Mesodermal cell (in vitro differentiated cells): ENCODE results near the gene PPP1R17.

Experiments used
- H3K27ac ChIP-seq: 2 replicates; pipeline ENCODE4 v1.7.0; 2013; ENCODE audit warnings: mild to moderate bottlenecking, low read depth, low read length, moderate library complexity; ENCODE audit not compliant: severe bottlenecking
- H3K36me3 ChIP-seq: 2 replicates; pipeline ENCODE4 v1.7.1; 2013; ENCODE audit warnings: mild to moderate bottlenecking, low read length, moderate library complexity; ENCODE audit not compliant: control insufficient read depth, insufficient read depth
- H3K4me1 ChIP-seq: one replicate; pipeline ENCODE4 v1.7.1; 2013; ENCODE audit warnings: mild to moderate bottlenecking, low read length; ENCODE audit not compliant: insufficient read depth, control insufficient read depth, poor library complexity, severe bottlenecking
- H3K4me3 ChIP-seq: 2 replicates; pipeline ENCODE4 v1.7.0; 2013; ENCODE audit warnings: low read length, control low read depth, mild to moderate bottlenecking; ENCODE audit not compliant: insufficient read depth, poor library complexity, severe bottlenecking; ENCODE audit errors: extremely low read depth
- H3K9me3 ChIP-seq: 2 replicates; pipeline ENCODE4 v1.7.1; 2013; ENCODE audit warnings: mild to moderate bottlenecking, low read length, moderate library complexity; ENCODE audit not compliant: control insufficient read depth
- WGBS, 2 experiments: methylation state at CpG; one replicate each; pipeline ENCODE4 v1.1.5; 2013; ENCODE audit warnings: missing lambda C conversion rate in 2 of 2; ENCODE audit not compliant: insufficient coverage in 2 of 2; 5-methylcytosine and 5-hydroxymethylcytosine counted together

The PPP1R17 gene

DNA sequence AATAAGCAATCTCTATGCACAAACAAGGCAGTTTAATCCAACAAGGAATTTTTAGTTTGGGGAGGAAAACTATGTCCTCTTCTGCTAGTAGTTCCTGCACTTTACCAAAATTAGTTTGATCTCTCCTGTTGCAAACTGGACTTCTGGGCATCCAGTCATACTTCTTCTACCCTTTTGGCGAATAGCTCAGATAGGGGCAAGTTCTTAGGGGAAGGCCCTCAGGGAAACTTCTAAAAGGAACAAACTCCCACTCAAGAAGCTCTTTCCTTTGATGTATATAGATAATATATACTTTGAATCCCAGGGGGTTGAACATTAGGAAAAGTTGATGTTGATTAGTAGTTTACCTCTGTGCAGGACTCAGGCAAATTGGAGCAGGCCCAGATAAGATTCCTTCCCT is 21.5 kb upstream of the PPP1R17 start:
- Histone ChIP-seq H3K4me1 (no peaks in the 10 kb centered on the region), H3K9me3 (no peaks in the 10 kb centered on the region), H3K4me3 (no peak overlapping the region), H3K27ac (no peak overlapping the region), H3K36me3 (no peaks in the 10 kb centered on the region)
- no CpG with 5 or more reads among the region's 1 CpG for WGBS, 2 experiments

- Histone ChIP-seq H3K9me3 (no peaks in the 10 kb centered on the region), H3K36me3 (no peaks in the 10 kb centered on the region), H3K27ac (no peak overlapping the region), H3K4me1 (no peaks in the 10 kb centered on the region), H3K4me3 (no peak overlapping the region)
These were observed 17.6 kb upstream of the PPP1R17 start for GRCh38 chr7:31669461-31669860.

GRCh38 chr7:31679574-31680305 is 7.3 kb upstream of the PPP1R17 start:
- H3K4me1 ChIP-seq: no peaks in the 10 kb centered on the region
- 92 to 95% methylated on average over 12 of the region's 12 CpGs for WGBS, 2 experiments
- no peaks in the 10 kb centered on the region for H3K9me3 ChIP-seq
- no peaks in the 10 kb centered on the region for H3K36me3 ChIP-seq
- no peak overlapping the region for H3K27ac ChIP-seq
- H3K4me3 ChIP-seq: no peak overlapping the region

DNA sequence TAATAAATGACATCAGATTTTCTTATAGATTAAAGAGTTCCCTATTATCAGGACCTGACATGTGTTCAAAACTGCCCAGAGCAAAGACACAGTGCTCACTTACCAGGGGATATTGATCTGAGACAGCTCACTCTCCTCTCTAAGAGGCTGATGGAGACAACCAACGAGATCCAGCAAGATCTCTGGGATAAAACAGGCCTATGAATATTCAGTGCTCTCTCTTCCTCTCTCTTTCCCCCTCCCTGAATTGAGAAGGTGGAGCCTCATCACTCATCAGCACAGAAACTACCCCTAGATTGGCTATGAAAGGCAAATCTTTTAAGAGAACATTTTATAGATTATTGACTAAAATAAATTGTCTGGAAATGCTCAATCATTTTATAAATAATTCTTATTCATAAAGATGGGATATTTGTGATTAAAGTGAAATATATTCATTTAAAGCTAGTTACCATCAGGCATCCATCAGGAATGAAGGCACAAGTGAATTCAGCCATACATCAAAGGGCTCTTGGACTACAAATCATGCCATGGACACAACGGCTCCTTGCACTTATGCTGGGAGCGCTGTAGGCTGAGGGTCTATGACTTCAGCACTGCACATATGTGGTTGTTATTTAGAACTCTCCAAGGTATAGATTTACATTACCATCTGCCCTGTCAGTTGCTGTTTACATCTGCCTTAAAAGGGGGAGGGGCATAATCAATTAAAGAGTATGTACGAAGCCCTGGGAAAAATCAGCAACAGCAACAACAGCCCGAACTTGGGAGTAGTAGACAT is 3.4 kb upstream of the PPP1R17 start:
- Histone ChIP-seq H3K4me1 (no peaks in the 10 kb centered on the region), H3K9me3 (no peaks in the 10 kb centered on the region), H3K36me3 (no peaks in the 10 kb centered on the region), H3K27ac (no peak overlapping the region), H3K4me3 (no peak overlapping the region)
- WGBS, 2 experiments: 86% methylated on average over 1 of the region's 5 CpGs; no CpG with 5 or more reads in 1 of the 2 experiments

- Histone ChIP-seq H3K4me3 (no peak overlapping the region), H3K4me1 (no peaks in the 10 kb centered on the region), H3K36me3 (no peaks in the 10 kb centered on the region), H3K9me3 (no peaks in the 10 kb centered on the region), H3K27ac (no peak overlapping the region)
- WGBS, 2 experiments: 60 to 62% methylated on average over 1 to 3 of the region's 3 CpGs
These were observed 1.4 kb downstream of the PPP1R17 start for GRCh38 chr7:31688372-31688771.

- Histone ChIP-seq H3K36me3 (no peaks in the 10 kb centered on the region), H3K4me1 (no peaks in the 10 kb centered on the region), H3K27ac (no peak overlapping the region), H3K9me3 (no peaks in the 10 kb centered on the region), H3K4me3 (no peak overlapping the region)
- 50 to 65% methylated on average over 1 to 2 of the region's 2 CpGs for WGBS, 2 experiments
These were observed 2.0 kb downstream of the PPP1R17 start for GRCh38 chr7:31688996-31689395.

- Histone ChIP-seq H3K36me3 (no peaks in the 10 kb centered on the region), H3K9me3 (no peaks in the 10 kb centered on the region), H3K27ac (no peak overlapping the region), H3K4me1 (no peaks in the 10 kb centered on the region), H3K4me3 (no peak overlapping the region)
- WGBS, 2 experiments: 80 to 100% methylated on average over 1 of the region's 2 CpGs
These were observed 3.9 kb downstream of the PPP1R17 start for GRCh38 chr7:31690935-31691334.

DNA sequence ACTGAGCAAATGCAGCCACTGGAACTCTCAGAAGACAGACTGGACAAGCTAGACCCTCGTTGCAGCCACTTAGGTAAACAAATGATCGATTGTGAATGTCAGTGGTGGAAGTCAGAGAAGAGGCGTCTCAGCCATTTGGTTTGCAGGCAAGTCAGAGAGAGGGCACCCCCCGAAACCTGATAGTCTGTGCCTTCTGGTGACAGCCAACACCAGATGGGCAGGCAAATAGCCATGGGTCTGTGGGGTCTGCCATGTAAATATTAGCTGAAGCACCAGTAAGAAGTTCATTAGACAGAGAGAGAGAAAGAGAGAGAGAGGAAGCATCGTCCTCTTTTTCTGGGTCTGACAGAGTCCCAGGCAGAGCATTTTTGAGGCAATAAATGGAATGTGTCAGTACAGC is 5.4 kb downstream of the PPP1R17 start:
- 82 to 100% methylated on average over 5 of the region's 5 CpGs for WGBS, 2 experiments
- Histone ChIP-seq H3K4me3 (no peak overlapping the region), H3K27ac (no peak overlapping the region), H3K9me3 (no peaks in the 10 kb centered on the region), H3K4me1 (no peaks in the 10 kb centered on the region), H3K36me3 (no peaks in the 10 kb centered on the region)

- Histone ChIP-seq H3K9me3 (no peaks in the 10 kb centered on the region), H3K27ac (no peak overlapping the region), H3K36me3 (no peaks in the 10 kb centered on the region), H3K4me1 (no peaks in the 10 kb centered on the region), H3K4me3 (no peak overlapping the region)
- 71 to 88% methylated on average over 1 to 2 of the region's 2 CpGs for WGBS, 2 experiments
These were observed 5.9 kb downstream of the PPP1R17 start for GRCh38 chr7:31692871-31693270.

GRCh38 chr7:31695859-31696614 is 9.0 kb downstream of the PPP1R17 start:
- no peaks in the 10 kb centered on the region for H3K9me3 ChIP-seq
- 88 to 92% methylated on average over 4 to 6 of the region's 6 CpGs for WGBS, 2 experiments
- no peak overlapping the region for H3K4me3 ChIP-seq
- H3K36me3 ChIP-seq: no peaks in the 10 kb centered on the region
- no peak overlapping the region for H3K27ac ChIP-seq
- no peaks in the 10 kb centered on the region for H3K4me1 ChIP-seq
